ENCODE results near the gene LILRA5.
"Not testable (repeated sequence)": the region's sequence is repeated elsewhere in the genome, so short reads cannot be mapped to it uniquely, and the experiment has no call there.

Gene LILRA5

DNA sequence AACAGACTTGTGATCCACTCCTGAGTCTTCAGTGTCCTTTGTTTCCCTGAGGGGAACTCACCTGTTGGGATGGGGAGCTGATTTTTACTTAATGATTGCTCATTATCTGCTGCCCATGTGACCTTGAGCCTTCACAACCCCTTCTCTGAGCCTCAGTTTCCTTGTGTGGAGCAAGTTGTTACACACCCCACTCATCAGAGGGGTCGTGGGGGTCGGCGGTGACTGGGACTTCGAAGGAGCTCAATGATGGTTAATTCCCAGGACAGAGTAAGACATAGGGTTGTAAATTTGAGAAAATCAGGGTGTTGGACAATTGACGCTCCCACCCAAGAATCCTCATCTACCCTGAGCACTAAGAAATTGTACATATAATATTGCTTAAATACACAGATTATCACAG lies 13.5 kb downstream of the LILRA5 start:
- DNase-seq, result no peak

GRCh38 chr19:54299126-54299498 lies 13.9 kb downstream of the LILRA5 start:
- no peak for DNase-seq

DNA sequence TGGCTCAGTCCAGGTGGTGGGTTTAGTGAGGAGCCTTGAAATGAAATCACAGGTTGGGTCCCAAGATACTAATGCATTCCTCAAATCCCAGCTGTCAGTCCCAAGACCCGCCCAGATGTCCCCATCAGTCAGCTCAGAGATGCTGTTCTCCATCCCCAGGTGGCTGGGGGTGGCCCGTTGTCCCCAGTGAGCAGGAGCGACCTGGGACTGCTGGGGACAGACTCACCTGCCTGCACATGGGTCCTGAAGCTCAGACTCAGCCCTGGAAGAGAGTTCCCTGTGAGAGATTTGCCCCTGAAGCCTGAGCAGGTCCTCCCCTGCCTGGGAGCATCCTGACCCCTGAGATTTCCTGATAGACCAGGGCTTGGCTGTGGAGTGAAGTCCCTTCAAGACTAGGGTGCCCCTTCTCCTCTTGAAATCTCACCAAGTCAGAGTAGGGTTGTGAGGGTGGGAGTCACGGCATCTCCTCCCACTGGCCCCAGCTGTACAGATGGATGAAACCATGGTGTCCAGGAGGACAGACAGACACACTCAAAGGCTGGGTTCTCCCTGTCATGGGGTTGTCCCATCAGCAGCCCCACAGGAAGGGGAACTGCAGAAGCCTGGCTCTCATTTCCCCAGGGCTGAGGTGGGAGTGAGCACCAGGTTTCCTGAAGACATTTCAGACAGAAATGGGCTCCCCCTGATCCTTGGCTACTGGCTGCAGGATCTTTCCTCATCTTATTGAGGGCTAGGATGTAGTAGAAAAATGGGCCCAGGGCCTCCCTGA lies 14.4 kb downstream of the LILRA5 start:
- DNase-seq, result no peak

GRCh38 chr19:54297759-54298305 lies 15.1 kb downstream of the LILRA5 start:
- no peak for DNase-seq

DNA sequence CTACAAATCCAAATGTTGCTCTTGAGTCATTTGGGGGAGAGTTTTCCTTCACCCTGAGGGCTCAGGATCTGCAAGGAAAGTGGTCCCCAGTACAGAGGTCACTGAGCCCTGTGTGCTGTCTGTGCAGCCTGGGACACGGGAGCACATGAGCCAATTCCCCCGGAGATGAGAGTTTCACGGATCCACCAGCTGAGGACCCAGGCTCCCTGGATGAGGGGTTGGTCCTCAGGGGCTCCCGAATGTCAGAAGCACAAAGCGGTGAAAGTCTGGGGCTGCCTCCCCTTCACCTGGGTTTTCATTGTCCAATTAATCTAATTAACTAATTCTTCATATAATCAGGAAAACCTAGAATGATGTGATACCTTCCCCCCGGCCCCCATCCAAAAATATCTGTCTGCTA lies 18.4 kb downstream of the LILRA5 start:
- DNase-seq, result no peak

DNA sequence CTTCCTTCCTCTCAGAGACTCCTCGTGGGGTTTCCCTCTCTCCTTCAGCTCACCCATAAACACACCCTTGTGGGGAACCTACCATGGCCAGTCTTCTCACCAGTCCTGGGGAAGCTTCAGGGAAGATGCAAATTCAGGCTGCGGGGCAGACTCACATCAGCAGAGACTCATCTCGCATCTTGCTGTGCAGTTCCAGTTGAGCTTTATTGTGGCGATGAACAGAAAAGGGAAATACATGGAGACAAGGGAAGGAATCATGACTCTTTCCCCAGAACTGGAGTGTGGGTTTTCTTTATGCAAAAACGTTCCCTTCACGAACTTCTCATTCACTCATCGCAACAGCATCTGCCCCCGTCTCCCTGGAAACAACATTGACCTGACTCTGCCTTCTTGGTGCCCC lies 23.8 kb downstream of the LILRA5 start:
- DNase-seq, result not testable (repeated sequence)

DNA sequence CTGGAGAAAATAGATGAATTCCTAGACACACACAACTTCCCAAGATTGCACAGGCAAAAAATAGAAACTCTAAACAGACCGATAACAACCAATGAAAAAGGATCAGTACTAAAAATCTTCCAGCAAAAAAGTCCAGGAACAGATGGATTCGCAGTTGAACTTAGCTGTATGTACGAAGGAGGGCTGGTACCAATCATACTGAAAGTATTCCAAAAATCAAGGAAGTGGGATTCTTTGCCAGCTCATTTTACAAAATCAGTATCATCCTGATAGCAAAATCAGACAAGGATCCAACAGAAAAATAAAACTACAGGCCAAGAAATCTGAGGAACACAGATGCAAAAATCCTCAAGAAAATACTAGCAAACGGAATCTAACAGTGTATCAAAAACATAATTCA lies 25.5 kb downstream of the LILRA5 start:
- DNase-seq, result no peak

- DNase-seq, result not testable (repeated sequence)
Measured at GRCh38 chr19:54286283-54286682, 26.7 kb downstream of the LILRA5 start.

DNA sequence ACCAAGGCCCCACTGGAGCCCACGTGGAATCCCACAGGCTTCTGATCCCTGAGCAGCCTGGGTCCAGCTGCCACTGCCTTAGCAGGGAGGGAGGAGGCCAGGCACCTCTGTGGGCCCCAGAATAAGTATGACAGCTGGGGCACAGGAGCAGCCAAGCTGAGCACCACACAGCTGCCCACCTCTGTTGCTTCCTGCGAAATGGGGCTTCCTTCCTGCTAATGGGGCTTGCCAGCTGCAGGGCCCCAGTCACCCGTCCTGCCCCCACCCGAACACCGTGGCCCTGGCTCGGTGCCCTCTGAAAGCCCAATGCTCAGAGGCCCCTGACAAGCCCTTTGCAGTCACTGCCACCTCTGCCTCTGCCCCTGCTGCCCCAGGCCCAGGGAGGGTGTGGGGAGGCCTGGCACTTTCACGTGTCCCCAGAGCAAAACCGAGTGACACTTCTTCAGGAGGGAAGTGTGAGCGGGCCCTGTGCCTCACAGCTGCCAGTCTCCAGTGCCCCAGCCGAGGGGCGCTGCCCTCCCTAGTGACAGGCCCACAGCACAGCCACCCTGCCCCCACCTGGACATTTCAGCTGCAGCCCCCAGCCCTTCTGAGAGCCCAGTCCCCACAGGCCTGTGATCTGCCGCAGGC lies 27.4 kb downstream of the LILRA5 start:
- DNase-seq, result peak in 1 of 2 donors; percentile 51

GRCh38 chr19:54282686-54283470 lies 30.1 kb downstream of the LILRA5 start:
- peak in 1 of 2 donors; percentile 41 for DNase-seq

DNA sequence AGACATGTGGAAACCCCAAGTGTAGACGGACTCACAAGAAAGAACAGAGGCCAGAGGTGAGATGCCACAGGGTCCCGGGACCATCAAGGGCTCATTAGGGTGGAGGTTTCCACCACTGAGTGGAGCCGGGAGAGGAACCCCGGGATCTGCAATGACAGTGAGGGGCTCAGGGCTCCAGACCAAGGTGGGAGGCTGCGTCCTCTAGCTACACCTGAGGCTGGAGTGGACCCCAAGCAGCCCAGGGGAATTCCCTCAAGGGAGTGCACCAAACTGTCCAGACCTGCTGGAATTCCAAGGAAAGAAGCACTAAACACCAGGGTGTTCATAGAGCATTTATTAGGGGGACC lies 31.3 kb downstream of the LILRA5 start:
- DNase-seq, result not testable (repeated sequence)

DNA sequence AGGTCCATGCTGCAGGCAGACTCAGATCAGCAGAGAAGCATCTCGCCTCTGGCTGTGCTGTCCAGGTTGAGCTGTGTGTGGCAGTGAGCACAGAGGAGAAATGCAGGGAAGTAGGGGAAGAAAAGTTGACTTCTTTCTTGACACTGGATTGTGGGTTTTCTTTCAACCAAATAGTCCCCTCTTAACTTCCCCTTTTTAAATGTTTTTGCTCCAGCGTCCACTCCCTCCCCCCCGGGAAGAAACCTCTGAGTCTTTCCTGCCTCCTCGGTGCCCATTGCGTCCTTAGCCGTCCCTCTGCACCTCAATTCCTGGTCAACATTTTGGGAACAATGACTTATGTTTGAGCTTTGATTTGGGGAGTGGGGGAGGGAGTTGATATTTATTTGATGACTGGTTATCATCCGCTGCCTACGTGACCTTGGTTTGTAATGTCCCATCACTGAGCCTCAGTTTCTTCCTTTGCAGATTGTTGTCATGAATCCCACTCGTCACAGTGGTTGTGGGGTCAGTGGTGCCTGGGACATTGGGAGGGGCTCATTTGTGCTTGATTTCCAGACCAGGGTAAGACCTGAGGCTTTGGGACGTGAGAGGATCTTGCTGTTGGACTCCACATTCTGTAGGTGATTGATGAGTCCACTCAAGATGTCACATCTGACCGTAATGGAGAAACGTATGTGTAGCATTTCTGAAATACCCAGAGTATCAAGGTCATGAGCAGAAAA lies 31.8 kb downstream of the LILRA5 start, which contains the start of gene LILRB2:
Gene LILRB2 (minus strand): TSS at position 104 of the 722 bp plus-strand sequence. CDS start 614 bp downstream, outside the sequence.
- DNase-seq, result peak in 1 of 2 donors; percentile 31

- peak in 1 of 2 donors; percentile 40 for DNase-seq
Measured at GRCh38 chr19:54280441-54280840, 32.5 kb downstream of the LILRA5 start.

- DNase-seq, result not testable (repeated sequence)
Measured at GRCh38 chr19:54280025-54280424, 32.9 kb downstream of the LILRA5 start.

- no peak for DNase-seq
Measured at GRCh38 chr19:54279406-54279962, 33.5 kb downstream of the LILRA5 start.

DNA sequence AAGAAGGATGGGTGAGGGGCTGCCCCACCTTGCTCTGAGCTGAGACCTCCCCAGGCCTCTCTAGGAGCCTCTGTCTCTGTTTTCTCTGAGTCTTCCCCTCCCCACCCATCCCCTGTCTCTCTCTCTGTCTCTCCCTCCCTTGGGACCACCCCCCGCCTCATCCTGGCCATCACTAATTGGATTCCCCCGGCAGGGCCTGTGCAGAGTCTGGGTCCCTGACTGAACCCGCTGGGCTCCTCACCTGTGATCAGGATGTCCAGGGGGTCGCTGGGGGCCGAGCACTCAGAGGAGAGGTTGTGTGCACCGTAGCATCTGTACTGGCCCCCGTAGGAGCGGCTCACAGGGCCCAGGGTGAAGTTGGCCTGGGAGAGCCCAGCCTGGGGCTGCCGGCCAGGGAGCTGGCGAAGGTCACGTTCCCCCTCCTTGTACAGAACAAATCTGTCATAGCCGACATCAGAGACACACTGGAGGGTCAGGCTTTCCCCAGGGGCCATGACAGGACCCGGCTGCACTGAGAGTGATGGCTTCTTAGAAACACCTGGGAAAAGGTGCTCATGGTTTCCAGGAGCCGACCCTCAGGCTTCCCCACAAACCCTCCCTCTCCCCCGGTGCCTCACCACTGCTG lies 34.3 kb downstream of the LILRA5 start:
- not testable (repeated sequence) for DNase-seq

- not testable (repeated sequence) for DNase-seq
Measured at GRCh38 chr19:54278056-54278455, 34.9 kb downstream of the LILRA5 start.

DNA sequence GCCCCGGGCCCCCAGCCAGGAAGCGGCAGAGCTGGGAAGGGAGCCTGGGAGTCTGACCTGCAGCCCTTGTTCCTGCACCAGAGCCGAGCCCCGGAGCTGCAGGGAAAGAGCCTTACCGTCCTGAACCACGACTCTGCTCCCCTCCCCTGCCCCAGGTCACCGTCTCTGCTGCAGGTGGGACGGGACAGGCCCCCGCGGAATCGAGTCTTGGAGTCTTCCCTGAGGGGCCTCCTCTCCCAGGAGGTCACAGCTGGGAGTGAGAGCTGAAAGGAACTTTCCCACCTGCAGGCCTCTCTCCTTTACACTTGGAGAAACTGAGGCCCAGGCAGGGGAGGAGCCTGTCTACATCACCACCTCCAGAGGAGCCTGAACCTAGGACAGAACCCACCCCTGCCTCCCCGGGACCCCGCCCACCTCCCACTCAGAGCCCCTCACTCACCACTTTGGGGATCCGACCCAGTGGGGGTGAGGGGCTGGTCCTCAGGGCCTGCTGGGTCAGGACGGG lies 35.8 kb downstream of the LILRA5 start:
- DNase-seq, result not testable (repeated sequence)

DNA sequence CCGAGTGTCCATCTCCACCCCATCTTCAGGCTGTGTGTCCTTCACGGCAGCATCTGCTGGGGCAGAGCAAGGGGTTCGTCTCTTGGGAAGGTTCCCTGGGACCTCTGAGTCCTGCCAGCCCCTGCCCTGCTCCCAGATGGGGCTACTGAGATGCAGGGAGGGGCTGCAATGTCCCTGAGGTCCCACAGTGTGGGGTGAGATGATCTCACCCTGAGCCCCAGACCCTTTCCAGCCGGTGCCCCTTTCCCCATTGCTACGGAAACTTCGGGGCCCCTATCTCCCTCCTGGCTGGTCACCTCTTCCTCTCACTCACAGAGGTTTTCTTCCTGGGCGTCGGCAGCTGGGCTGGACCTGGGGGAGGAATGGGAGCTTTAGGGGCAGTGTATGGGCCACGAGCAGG lies 37.0 kb downstream of the LILRA5 start:
- DNase-seq, result no peak

DNA sequence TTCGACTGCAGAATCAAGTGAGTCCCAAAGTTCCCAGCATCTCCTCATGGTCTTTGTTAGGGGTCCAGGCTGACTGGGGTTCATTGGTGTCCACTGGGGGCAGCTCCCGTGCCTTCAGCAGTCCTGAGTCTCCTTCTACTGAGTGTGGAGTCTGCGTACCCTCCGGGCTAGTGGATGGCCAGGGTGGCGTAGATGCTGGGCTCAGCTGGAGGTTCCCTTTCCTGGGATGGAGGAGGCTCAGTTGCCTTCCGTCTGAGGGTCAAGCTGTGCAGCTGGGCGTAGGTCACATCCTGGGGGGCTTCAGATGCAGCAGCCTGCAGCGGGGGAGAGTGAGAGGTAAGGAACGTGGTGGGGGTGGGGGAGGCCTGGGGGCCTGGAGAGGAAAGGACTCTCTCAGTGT lies 38.5 kb downstream of the LILRA5 start:
- DNase-seq, result not testable (repeated sequence)

GRCh38 chr19:54273821-54274220 lies 39.1 kb downstream of the LILRA5 start:
- DNase-seq, result no peak

DNA sequence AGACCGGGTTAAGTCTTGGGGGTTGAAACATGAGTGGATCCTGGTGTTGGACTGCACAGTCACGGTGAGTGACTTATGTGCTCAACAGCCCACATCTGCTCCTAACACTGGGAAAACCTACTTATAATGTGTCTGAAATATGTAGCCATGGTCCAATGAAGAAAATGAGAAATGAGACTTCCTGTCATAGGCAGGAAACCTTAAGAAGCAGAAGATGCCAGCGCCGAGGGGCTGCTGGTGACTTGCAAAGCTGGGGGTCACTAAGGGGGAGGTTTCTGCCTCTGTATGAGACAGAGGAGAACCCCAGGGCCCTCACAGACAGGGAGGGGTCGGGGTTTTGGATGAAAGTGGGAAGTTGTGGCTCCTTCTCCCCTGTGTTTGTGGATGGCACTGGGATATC lies 40.8 kb downstream of the LILRA5 start:
- peak in 1 of 2 donors; percentile 38 for DNase-seq
